DOHH2 (cell line): Measurements from ENCODE around the gene CDH12.

ENCODE experiments used
- EZH2phosphoT487 ChIP-seq: fragments of 200-600 bp; sonication (generic); IDR thresholded peaks from 2 replicates; pipeline ENCODE4 v1.6.1; 2017; ENCODE audit warnings: borderline replicate concordance, mild to moderate bottlenecking, antibody characterized with exemption, low read length, moderate library complexity, mixed read lengths
- TF ChIP-seq, protein P1 (sequence below): fragments of 200-600 bp; sonication (generic); IDR thresholded peaks from one replicate; pipeline ENCODE4 v1.5.1; 2014; ENCODE audit warnings: antibody characterized with exemption, mild to moderate bottlenecking, low read depth, low read length; ENCODE audit not compliant: poor library complexity, severe bottlenecking

DNA sequence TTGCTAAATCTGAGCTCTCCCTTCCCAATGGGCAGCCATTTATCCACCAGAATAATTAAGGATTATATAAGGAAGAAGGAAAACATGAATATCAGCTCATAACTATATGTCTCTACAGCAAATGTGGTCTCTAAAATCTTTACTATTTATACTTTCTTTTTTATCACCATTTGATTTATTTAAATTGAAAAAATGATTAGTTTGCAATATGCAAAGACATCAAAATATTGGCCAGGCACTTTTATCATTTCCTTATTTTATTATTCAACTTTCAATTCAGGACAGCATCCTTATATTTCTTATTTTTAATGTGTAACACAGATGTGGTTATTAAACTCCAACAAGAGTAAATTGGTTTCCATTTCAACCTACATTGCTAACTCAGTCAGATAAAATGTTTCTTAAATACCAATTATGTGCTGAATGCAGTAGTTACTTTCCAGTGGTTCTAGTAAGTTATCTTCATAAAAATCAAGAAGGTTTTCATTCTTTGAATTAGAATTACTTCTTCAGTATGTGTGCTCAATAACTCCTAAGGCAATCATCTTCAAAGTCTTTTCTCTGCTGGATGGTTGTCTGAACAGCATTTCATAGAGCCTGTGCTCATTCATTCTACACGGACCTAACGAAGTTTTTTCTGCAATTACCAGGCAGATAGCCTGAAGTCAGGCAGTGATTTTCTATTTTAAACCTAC, 1148.0 kb downstream of the CDH12 start:
- TF ChIP-seq, protein P1, sequence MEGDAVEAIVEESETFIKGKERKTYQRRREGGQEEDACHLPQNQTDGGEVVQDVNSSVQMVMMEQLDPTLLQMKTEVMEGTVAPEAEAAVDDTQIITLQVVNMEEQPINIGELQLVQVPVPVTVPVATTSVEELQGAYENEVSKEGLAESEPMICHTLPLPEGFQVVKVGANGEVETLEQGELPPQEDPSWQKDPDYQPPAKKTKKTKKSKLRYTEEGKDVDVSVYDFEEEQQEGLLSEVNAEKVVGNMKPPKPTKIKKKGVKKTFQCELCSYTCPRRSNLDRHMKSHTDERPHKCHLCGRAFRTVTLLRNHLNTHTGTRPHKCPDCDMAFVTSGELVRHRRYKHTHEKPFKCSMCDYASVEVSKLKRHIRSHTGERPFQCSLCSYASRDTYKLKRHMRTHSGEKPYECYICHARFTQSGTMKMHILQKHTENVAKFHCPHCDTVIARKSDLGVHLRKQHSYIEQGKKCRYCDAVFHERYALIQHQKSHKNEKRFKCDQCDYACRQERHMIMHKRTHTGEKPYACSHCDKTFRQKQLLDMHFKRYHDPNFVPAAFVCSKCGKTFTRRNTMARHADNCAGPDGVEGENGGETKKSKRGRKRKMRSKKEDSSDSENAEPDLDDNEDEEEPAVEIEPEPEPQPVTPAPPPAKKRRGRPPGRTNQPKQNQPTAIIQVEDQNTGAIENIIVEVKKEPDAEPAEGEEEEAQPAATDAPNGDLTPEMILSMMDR = no peak
- no peak for TF ChIP-seq EZH2phosphoT487
